Activated naive CD4-positive, alpha-beta T cell treated with anti-CD3 and anti-CD28 coated beads, Interleukin-2, amount 50 U/mL, for 24 hours (primary cell): ENCODE measurements around the gene CCNL2.

Experiments
- H3K27ac Mint-ChIP-seq: one replicate; pipeline ENCODE4 v1.8.0; 2021; ENCODE audit warnings: mild to moderate bottlenecking, mixed read lengths
- H3K27me3 Mint-ChIP-seq: one replicate; pipeline ENCODE4 v1.8.0; 2021; ENCODE audit warnings: mixed read lengths
- H3K36me3 Mint-ChIP-seq: one replicate; pipeline ENCODE4 v1.8.0; 2021; ENCODE audit warnings: mixed read lengths
- H3K4me1 Mint-ChIP-seq: one replicate; pipeline ENCODE4 v1.8.0; 2021; ENCODE audit warnings: mixed read lengths
- H3K4me3 Mint-ChIP-seq: one replicate; pipeline ENCODE4 v1.8.0; 2021; ENCODE audit warnings: mild to moderate bottlenecking, mixed read lengths
- H3K9me3 Mint-ChIP-seq: one replicate; pipeline ENCODE4 v1.8.0; 2021; ENCODE audit warnings: mixed read lengths

CCNL2 gene

DNA sequence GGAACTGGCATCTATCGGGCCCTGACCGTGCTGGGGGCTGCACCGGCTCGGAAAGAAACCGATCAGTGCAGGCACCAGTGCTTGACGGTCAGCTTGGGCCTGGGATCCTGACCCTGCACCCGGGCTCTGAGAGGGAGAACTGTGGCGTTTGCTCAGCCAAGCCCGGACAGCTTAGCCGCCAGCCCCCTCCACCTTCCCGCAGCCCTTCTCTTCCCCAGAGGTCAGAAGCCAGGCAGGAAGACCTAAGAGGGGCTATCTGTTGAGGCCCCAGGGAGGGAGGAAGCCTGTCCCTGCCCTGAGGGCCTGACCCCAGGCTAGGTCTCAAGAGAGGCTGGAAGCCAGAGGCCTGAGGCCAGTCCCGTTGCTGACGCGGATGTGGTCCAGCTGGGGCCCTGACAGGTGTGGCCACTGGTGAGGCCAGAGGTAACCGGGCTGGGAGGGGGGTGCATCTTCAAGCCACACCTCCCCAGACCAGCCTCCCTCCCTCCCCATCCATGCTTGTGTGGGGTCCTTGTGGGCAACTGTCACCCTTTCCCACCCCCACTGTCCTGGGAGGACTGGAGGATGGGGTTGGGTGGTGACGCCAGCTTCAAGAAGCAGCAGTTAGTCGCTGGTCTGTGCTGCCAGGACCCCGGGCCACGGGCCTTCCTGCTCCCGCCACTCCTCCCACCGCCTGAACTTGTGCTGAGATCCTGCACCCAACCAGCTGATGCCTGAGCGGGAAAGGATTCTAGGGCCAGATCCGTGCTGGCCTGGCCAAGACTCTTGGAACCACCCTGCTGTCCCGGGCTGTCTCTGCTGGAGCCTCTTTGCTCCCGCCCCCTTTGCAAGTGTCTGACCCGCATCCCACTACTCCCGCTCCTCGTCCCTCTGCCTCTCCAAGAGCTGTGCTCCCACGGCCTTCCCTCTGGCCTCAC, 47.4 kb downstream of the CCNL2 start:
- Mint-ChIP-seq H3K27me3 (peaks cover 3% of the 10 kb centered on the region), H3K9me3 (no peaks in the 10 kb centered on the region), H3K4me1 (peaks cover 25% of the 10 kb centered on the region), H3K36me3 (no peaks in the 10 kb centered on the region), H3K27ac (peak overlapping the region; percentile 52), H3K4me3 (peak overlapping the region; percentile 64)

DNA sequence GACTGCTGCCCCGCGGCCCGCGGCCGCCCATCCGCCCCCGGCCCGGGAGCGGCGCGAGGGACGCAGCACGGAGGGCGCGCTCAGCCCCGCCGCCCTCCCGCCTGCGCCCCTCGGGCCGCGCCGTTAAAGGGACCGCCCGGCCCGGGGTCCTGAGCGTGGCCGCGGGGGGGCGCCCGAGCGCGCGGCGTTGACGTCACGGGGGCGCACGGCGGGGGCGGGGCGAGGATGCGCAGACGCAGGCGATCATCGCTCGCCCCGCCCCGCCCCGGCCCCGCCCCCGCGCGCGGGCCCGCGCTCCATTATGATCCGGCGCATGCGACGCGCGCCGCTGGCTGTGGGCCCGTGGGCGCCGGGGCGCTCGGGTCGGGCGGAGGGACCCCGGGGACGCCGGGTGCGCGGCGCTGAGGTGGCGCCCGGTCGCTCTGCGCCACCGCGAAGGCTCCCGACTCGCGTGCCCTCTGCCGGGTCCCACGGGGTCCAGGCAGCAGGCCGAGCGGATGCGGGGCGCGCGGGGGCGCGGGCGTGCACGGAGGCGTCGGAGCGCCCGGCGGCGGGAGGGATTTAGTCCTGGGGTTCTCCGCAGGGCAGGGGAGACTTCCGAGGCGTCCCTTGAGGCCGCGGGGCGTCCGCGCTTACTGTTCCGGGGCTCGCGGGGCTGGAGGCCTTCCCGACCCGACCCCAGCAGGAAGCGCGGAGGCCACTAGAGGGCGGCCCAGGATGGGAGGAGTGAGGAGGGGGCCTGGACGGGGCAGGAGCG, 49.7 kb downstream of the CCNL2 start, which contains the start of gene DVL1:
Gene DVL1 (minus strand): TSS at position 163 of the 757 bp plus-strand sequence. CDS start 353 bp downstream, outside the sequence.
- Mint-ChIP-seq H3K4me3 (peak within 1 kb of the TSS; percentile 78), H3K27ac (peak within 1 kb of the TSS; percentile 70), H3K9me3 (no peaks in the 10 kb centered on the region), H3K36me3 (no peaks in the 10 kb centered on the region), H3K27me3 (peaks cover 3% of the 10 kb centered on the region), H3K4me1 (peaks cover 29% of the 10 kb centered on the region)

DNA sequence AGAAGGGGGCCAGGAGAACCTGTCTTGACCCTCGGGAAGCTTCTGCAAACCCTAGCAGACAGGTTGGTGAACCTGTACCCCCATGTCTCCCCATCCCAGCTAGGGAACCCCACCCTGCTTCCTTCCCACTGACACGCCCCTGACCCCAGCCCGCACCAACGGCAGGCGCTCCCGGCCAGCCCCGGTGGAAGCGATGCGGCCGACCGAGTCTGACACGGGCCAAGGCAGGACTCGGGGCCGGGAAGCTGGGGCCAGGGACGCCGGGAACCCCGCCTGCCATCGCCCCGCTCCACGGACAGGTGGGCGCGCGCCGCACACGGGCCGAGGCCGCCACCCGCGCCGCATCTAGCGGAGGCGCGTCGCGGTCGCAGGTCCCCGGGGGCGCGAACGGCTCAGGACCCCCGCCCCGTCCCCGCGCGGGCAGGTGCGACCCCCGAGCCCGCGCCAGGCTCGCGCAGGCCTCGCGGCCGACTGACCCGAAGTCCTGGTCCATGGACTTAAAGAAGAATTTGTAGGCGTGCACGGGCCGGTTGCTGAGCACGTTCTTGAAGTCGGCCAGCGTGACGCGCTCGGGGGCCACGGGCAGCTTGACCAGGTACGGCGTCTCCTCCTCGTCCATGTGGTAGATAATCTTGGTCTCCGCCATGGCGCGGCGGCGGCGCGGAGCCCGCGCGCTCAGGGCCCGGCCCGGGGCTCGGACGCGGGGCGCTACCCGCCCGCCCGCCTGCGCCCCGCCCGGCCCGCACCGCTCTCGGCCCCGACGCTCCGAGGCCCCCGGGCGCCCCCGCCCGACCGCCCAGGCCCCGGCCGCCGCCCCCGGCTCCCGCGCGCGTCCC, 50.5 kb downstream of the CCNL2 start:
- no peaks in the 10 kb centered on the region for H3K9me3 Mint-ChIP-seq
- H3K4me3 Mint-ChIP-seq: peak overlapping the region; percentile 78
- peaks cover 3% of the 10 kb centered on the region for H3K27me3 Mint-ChIP-seq
- H3K27ac Mint-ChIP-seq: peak overlapping the region; percentile 70
- H3K36me3 Mint-ChIP-seq: no peaks in the 10 kb centered on the region
- H3K4me1 Mint-ChIP-seq: peaks cover 26% of the 10 kb centered on the region

DNA sequence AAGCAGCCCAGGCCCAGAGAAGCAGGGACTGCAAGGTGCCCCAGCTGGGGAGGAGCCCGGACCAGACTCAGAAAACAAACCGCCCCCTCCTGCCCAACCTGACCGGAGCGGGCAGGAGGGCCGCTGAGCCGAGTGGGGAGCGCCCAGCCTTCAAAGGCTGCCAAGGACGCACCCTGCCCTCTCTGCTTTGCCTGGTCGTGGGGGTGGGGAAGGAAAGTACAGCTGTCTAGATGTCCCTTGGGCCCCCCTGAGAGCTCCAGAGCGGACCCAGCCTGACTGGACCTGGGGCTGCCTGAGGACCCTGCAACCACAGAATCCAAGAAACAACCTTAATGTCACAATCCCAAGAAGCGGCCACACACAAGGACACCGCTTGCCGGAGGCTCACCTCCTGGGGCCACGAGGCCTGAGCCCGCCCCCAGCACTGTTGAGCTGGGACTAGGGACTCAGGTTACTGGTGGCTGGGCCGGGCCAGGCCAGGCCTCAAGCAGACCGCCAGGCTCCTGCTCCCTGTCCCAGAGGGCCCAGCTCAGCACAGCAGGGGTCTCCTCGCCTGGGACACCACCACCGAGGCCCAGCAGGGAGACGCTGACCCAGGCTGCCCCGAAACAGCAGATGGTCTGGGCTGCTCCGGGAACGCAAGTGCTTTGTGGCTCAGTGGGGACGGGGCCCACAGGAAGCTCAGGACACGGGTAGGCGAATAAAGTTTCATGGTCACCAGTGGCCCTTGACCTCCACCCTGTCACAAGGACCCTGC, 51.3 kb downstream of the CCNL2 start:
- H3K9me3 Mint-ChIP-seq: no peaks in the 10 kb centered on the region
- peaks cover 3% of the 10 kb centered on the region for H3K27me3 Mint-ChIP-seq
- no peak overlapping the region for H3K27ac Mint-ChIP-seq
- H3K4me3 Mint-ChIP-seq: peak overlapping the region; percentile 78
- peaks cover 23% of the 10 kb centered on the region for H3K4me1 Mint-ChIP-seq
- no peaks in the 10 kb centered on the region for H3K36me3 Mint-ChIP-seq

DNA sequence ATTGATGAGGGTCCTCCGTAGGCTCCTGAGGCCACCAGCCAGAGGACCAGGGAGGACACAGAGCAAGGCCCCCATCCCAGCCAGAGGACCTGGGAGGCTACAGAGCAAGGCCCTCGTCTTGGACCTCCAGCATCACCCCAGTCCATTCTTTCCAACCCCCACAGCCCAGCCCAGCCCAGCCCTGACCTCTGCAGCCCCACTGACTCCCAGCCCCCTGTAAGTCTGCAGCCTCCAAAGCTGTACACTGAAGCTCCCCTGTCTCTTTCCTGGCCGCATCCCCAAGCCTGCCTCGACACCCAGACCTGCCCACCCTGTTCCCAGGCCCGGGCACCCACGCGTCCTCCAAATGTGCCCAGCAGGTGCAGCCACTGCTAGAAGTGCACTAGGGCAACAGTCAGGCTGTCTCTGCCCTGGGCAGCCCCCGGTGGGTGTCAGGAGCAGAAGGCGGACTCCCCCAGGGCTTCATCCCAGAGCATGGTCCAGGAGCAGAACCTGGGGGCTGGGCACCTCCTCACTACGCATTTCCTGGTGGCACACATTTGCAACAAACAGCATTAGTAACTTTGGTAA, 52.0 kb downstream of the CCNL2 start:
- peaks cover 16% of the 10 kb centered on the region for H3K4me1 Mint-ChIP-seq
- no peaks in the 10 kb centered on the region for H3K36me3 Mint-ChIP-seq
- H3K27ac Mint-ChIP-seq: no peak overlapping the region
- no peaks in the 10 kb centered on the region for H3K27me3 Mint-ChIP-seq
- H3K9me3 Mint-ChIP-seq: no peaks in the 10 kb centered on the region
- H3K4me3 Mint-ChIP-seq: peak overlapping the region; percentile 78

DNA sequence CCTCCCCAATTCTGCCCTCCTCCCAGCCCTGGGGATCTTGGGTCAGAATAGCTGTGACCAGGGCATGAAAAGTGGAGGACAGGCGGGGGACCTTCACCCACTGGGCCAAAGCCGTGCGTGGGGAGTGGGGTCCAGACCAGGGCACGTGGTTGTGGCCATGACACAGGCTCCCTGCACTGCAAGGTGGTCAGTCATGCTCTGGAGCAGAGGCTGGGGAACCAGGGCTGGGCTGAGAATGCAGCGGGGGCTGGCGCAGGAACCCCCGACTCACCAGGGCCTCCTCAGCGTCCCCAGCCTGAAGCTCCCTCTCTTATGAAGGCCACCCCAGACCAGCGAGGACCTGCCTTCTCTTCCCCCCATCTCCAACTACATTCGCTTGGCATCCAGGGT, 52.6 kb downstream of the CCNL2 start:
- Mint-ChIP-seq H3K9me3 (no peaks in the 10 kb centered on the region), H3K27ac (no peak overlapping the region), H3K4me1 (peaks cover 16% of the 10 kb centered on the region), H3K4me3 (peak overlapping the region; percentile 78), H3K27me3 (no peaks in the 10 kb centered on the region), H3K36me3 (no peaks in the 10 kb centered on the region)

DNA sequence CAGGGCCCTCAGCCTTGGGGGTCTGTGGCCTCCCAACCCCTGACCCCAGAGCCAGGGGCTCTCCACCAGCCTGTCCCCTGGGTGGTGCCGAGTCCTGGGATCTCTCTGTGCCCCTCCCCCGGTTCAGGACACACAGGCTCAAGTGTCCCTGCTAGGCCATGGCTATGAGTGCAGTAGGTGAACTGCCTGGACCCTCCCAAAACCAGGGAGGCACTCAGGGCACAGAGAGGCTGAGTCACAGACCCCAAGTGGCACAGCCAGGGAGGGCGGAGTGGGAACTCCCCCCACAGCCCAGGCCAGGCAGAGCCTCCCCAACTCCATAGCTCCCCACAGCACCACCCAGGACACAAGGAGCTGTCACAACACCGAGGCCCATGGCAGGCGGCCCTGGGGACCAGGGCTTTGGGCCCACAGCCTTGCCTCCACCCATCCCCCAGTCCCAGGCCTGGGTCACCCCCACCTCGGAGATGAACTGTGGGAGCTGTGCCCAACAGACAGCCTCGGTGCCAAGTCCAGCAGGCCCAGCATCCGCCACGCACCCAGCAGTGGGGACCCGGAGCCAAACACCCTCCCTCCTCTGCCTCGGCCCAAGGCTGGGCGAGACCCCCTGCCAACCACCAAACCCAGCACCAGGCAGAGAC, 53.2 kb downstream of the CCNL2 start:
- no peak overlapping the region for H3K4me3 Mint-ChIP-seq
- no peaks in the 10 kb centered on the region for H3K27me3 Mint-ChIP-seq
- no peaks in the 10 kb centered on the region for H3K9me3 Mint-ChIP-seq
- H3K27ac Mint-ChIP-seq: no peak overlapping the region
- H3K36me3 Mint-ChIP-seq: no peaks in the 10 kb centered on the region
- H3K4me1 Mint-ChIP-seq: peaks cover 16% of the 10 kb centered on the region

DNA sequence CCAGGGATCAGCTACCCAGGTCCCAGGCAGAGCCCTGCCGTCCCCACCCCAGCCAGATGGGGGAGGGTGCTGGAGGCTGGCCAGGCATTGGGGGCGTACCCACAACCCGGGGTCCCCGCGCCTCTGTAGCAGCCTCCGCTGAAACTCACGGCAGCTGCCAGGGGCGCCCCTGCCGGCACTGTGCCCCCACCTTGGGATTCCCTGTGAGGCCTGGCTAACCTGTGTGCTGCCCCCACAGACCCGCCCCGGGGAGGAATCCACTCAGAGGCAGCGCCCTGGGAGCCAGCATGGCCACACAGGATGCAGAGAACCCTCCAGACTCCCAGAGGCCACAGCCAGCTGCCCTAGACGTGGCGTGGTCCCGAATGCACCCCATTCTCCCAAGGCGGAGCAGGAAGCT, 53.8 kb downstream of the CCNL2 start:
- peaks cover 16% of the 10 kb centered on the region for H3K4me1 Mint-ChIP-seq
- H3K4me3 Mint-ChIP-seq: no peak overlapping the region
- H3K36me3 Mint-ChIP-seq: no peaks in the 10 kb centered on the region
- H3K27ac Mint-ChIP-seq: no peak overlapping the region
- no peaks in the 10 kb centered on the region for H3K9me3 Mint-ChIP-seq
- H3K27me3 Mint-ChIP-seq: no peaks in the 10 kb centered on the region

DNA sequence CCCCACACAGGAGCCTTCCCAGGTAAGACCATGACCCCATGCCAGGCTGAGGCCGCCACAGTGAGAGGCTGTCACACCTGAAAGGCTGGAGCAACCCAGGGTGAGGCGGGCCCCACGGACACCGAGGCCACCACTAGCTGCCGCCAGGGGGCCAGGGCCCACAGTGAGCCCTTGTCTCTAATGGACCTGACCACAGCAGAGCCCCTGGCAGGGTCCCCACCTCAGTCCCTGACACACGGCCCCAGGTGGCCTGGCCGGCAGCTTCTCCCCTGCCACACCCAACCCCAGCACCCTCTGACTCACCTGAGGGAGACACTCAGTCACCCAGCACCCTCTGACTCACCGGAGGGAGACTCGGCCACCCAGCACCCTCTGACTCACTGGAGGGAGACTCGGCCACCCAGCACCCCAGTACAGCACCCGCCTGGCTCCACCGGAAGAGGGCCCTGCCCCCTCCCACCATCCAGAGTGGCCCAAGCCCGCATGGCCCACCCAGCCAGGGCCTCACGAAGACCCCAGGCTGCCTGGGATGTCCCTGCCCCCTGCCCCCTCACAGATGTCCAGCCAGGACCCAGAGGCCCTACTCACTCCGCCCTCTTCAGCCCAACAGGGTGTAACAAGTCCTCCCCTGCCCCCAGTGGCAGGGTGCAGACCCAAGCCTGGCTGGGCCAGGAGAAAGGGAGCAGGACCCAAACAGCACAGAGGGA, 54.3 kb downstream of the CCNL2 start:
- no peak overlapping the region for H3K27ac Mint-ChIP-seq
- H3K36me3 Mint-ChIP-seq: no peaks in the 10 kb centered on the region
- no peaks in the 10 kb centered on the region for H3K27me3 Mint-ChIP-seq
- peaks cover 16% of the 10 kb centered on the region for H3K4me1 Mint-ChIP-seq
- no peaks in the 10 kb centered on the region for H3K9me3 Mint-ChIP-seq
- no peak overlapping the region for H3K4me3 Mint-ChIP-seq

DNA sequence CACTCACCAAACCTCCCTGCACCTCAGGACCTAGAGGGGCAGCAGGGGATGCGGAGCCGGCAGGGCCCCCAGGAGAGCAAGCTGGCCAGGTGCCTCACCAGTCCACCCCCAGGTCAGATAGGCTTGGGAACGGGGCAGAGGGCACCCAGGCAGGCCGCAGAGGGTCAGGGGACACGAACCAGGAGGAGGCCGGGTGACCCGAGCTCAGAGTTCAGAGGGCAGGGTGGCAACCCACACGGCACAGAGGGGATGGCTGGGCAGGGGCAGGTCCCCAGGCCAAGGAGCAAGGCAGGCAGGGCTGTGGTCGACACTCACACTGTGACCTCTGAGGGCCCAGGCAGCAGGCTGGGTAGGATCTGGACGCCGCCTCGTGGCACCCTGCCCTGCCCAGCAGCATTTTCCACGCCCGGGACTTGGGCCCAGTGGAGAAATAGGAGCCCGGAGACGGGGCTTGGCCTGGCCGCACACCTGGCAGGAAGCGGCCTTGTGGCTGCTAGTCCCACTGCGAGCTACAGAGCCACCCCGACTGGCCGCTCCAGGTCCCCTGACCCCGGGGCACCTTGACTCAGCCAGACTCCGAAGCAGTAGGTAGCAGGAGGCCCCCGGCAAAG, 55.2 kb downstream of the CCNL2 start:
- Mint-ChIP-seq H3K36me3 (no peaks in the 10 kb centered on the region), H3K4me3 (no peak overlapping the region), H3K27me3 (no peaks in the 10 kb centered on the region), H3K27ac (no peak overlapping the region), H3K4me1 (peaks cover 16% of the 10 kb centered on the region), H3K9me3 (no peaks in the 10 kb centered on the region)

DNA sequence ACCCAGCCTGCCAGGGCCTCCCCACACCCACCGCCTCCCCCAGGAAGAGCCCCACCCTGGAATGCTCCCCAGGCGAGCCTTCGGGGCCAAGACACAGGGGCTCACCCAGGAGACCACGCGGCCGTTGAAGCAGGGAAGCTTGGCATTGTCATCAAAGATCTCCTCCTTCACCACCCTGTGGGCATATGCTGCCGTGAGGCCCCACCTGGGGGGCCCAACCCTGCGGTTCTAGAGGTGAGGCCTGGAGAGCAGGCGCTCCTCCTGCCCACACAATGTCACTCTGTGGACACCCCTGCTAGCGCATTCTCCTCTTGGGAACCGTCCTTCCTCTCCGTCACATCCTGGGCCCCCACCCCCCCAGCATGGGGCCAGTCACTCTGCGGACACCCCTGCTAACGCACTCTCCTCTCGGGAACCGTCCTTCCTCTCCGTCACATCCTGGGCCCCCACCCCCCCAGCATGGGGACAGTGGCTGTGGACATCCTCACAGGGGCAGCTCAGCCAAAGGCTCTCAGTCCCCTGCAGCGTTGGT, 56.5 kb downstream of the CCNL2 start:
- peaks cover 13% of the 10 kb centered on the region for H3K4me1 Mint-ChIP-seq

DNA sequence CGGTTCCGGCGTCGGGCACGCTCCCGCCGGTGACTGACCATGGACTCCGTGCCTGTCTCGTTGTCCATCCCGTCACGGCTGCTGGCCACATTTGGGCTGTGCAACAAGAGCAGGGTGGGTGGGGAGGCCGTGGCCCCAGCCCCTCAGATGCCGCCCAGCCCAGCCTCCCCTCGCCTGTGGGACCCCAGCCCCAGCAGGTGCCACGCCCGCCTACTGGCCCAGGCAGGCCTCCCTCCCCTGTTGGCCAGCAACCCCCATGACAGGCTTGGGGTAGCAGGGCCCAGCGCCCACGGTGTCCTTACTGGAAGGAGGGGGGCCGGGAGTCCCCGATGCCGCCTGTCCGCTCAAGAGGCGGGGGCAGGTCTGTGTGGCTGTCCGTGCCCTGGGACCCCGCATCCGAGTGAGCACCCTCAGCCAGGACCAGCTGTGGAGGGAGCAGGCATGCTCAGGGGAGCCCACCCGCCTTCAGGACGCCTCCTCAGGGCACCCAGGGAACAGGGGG, 57.0 kb downstream of the CCNL2 start:
- H3K27me3 Mint-ChIP-seq: no peaks in the 10 kb centered on the region
- H3K9me3 Mint-ChIP-seq: no peaks in the 10 kb centered on the region
- no peak overlapping the region for H3K4me3 Mint-ChIP-seq
- peaks cover 8% of the 10 kb centered on the region for H3K4me1 Mint-ChIP-seq
- H3K36me3 Mint-ChIP-seq: no peaks in the 10 kb centered on the region
- H3K27ac Mint-ChIP-seq: no peak overlapping the region

More for the DNA sequence above, 56.5 kb downstream of the CCNL2 start:
- no peak overlapping the region for H3K4me3 Mint-ChIP-seq
- H3K36me3 Mint-ChIP-seq: no peaks in the 10 kb centered on the region
- H3K27me3 Mint-ChIP-seq: no peaks in the 10 kb centered on the region
- no peaks in the 10 kb centered on the region for H3K9me3 Mint-ChIP-seq
- no peak overlapping the region for H3K27ac Mint-ChIP-seq

DNA sequence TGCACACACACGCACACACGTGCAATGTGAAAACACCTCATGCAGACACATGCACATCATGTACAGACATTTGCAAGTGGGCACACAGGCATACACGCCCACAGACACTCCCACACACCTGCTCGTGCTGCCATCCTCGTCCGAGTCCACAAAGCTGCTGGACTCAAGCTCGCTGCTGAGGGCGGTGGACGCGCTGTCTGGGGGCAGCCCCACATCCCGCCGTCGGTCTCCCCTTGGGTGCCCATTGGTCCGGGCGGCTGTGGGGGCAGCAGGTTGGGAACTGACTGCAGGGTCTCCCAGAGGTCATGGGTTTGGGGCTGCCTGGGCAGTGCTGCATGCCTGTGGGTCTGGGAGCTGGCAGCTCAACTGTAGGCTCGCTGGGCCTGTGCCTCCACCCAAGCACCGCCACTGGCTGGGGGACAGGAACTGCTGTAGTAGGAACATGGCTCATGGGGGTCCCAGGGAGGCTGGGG, 57.5 kb downstream of the CCNL2 start:
- Mint-ChIP-seq H3K4me3 (no peak overlapping the region), H3K27ac (no peak overlapping the region), H3K27me3 (no peaks in the 10 kb centered on the region), H3K4me1 (peaks cover 3% of the 10 kb centered on the region), H3K9me3 (no peaks in the 10 kb centered on the region), H3K36me3 (no peaks in the 10 kb centered on the region)
